Stomach (tissue), 4 donors: Measurements from ENCODE around the gene ENPP6.

Experiments
- EP300 ChIP-seq: sonication (generic); formaldehyde crosslinking; IDR thresholded peaks from one replicate; pipeline ENCODE4 v1.6.1; 2017; ENCODE audit warnings: antibody characterized with exemption
- POLR2A ChIP-seq, 4 donors: fragments of 450-650 bp; IDR thresholded peaks; one replicate each; pipeline ENCODE4 v1.6.1; 2016; ENCODE audit warnings: antibody characterized with exemption in 4 of 4, control low read depth in 2 of 4, mild to moderate bottlenecking in 1 of 4, moderate library complexity in 1 of 4
- POLR2AphosphoS5 ChIP-seq, 3 donors: sonication (generic); formaldehyde crosslinking; IDR thresholded peaks; one replicate each; pipeline ENCODE4 v1.6.1; 2016; ENCODE audit warnings: antibody characterized with exemption in 3 of 3
- TF ChIP-seq, protein P1 (sequence below), 7 experiments: fragments of 450-650 bp in 4 of 7; fragments of 200-600 bp in 3 of 7; sonication (generic) in 3 of 7; IDR thresholded peaks; one replicate each; pipeline ENCODE4 v1.5.1; 2016 to 2019; ENCODE audit warnings: antibody characterized with exemption in 7 of 7, control low read depth in 2 of 7, mild to moderate bottlenecking in 1 of 7

DNA sequence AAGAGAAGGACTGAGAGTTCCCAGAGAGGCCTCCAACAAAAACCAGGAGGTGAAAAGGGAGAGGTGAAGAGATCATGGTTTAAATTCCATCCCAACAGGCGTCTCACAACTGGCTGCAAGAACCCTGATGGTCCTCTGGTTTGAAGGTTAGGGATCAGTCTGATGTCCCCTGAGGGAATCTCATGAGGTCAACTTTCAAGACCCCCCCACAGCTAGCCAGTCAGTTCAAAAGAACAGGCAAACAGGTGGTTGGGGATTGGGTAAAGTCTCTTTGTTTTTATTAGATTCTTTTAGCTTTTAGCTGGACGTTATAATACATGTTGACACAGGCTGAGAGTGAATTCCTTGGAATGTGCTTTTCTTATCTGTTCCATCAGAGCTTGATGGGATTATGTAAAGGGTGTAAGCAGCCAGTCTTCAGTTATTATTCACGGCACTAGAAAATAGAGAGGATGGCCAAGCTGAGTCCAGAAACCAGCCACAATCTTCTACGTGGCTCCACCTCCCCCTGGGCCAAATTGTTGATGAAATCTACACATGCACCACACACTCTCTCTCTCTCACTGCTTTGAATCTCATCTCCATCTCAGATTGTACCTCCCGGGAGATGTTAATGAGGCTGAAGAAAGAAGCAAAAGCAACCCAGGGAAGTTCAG, 20.8 kb downstream of the ENPP6 start:
- TF ChIP-seq, protein P1, sequence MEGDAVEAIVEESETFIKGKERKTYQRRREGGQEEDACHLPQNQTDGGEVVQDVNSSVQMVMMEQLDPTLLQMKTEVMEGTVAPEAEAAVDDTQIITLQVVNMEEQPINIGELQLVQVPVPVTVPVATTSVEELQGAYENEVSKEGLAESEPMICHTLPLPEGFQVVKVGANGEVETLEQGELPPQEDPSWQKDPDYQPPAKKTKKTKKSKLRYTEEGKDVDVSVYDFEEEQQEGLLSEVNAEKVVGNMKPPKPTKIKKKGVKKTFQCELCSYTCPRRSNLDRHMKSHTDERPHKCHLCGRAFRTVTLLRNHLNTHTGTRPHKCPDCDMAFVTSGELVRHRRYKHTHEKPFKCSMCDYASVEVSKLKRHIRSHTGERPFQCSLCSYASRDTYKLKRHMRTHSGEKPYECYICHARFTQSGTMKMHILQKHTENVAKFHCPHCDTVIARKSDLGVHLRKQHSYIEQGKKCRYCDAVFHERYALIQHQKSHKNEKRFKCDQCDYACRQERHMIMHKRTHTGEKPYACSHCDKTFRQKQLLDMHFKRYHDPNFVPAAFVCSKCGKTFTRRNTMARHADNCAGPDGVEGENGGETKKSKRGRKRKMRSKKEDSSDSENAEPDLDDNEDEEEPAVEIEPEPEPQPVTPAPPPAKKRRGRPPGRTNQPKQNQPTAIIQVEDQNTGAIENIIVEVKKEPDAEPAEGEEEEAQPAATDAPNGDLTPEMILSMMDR (IDR thresholded peaks at IDR 0.05) = no peak
- TF ChIP-seq POLR2A (IDR thresholded peaks at IDR 0.05) (no peak), POLR2AphosphoS5 (IDR thresholded peaks at IDR 0.05) (no peak), EP300 (no peak)
